Large intestine (tissue), 3 donors: ENCODE measurements around the gene CALN1. TPM values are rescaled to one million over a fixed set of nuclear protein-coding genes. Genes with fewer than 3 reads are reported as not detected.
"Not testable (repeated sequence)": the region's sequence is repeated elsewhere in the genome, so short reads cannot be mapped to it uniquely, and the experiment has no call there.

Experiments
- DNase-seq, 2 donors: peaks; one replicate each; pipeline versions ENCODE4 v3.0.0 to v3.0.0-alpha.2; 2013
- H3K27ac ChIP-seq: one replicate; pipeline ENCODE4 v1.5.1; 2013; ENCODE audit warnings: low read length
- H3K27me3 ChIP-seq: 2 replicates; pipeline ENCODE4 v1.6.1; 2013; ENCODE audit warnings: low read length; ENCODE audit not compliant: control insufficient read depth, insufficient read depth
- H3K36me3 ChIP-seq: 2 replicates; pipeline ENCODE4 v1.6.1; 2013; ENCODE audit warnings: low read length; ENCODE audit not compliant: control insufficient read depth, insufficient read depth
- H3K4me1 ChIP-seq: one replicate; pipeline ENCODE4 v1.6.1; 2013; ENCODE audit warnings: low read length; ENCODE audit not compliant: control insufficient read depth, insufficient read depth
- H3K4me3 ChIP-seq: one replicate; pipeline ENCODE4 v1.5.1; 2013; ENCODE audit warnings: low read length
- H3K9me3 ChIP-seq: one replicate; pipeline ENCODE4 v1.6.1; 2013; ENCODE audit warnings: mild to moderate bottlenecking, low read depth, low read length, moderate library complexity; ENCODE audit not compliant: control insufficient read depth
- WGBS: methylation state at CpG from one replicate; pipeline ENCODE4 v1.1.5; 2013; ENCODE audit warnings: low lambda C conversion rate; ENCODE audit not compliant: insufficient coverage; 5-methylcytosine and 5-hydroxymethylcytosine counted together
- polyA plus RNA-seq: library from polyadenylated mRNA; unstranded; fragments of 120-200 nt; gene quantifications from one replicate; pipeline ENCODE4 v1.2.1, GENCODE V29; 2013

Gene CALN1
- polyA plus RNA-seq, 1 donor: 0.09 TPM

- no peak for DNase-seq
- Histone ChIP-seq H3K36me3 (no peaks in the 10 kb centered on the region), H3K27ac (no peak overlapping the region), H3K27me3 (no peaks in the 10 kb centered on the region), H3K9me3 (no peaks in the 10 kb centered on the region), H3K4me3 (no peak overlapping the region), H3K4me1 (no peaks in the 10 kb centered on the region)
- WGBS: no CpG with 5 or more reads among the region's 4 CpGs
Observed at GRCh38 chr7:72362246-72362645, 49.9 kb downstream of the CALN1 start.

GRCh38 chr7:72345208-72345727, 66.9 kb downstream of the CALN1 start:
- H3K4me3 ChIP-seq: no peak overlapping the region
- H3K27ac ChIP-seq: no peak overlapping the region
- no peaks in the 10 kb centered on the region for H3K27me3 ChIP-seq
- WGBS: 60% methylated on average over 1 of the region's 1 CpG
- no peaks in the 10 kb centered on the region for H3K4me1 ChIP-seq
- H3K36me3 ChIP-seq: no peaks in the 10 kb centered on the region
- DNase-seq: no peak
- no peaks in the 10 kb centered on the region for H3K9me3 ChIP-seq

- Histone ChIP-seq H3K4me1 (no peaks in the 10 kb centered on the region), H3K27ac (no peak overlapping the region)
- WGBS: no CpG with 5 or more reads among the region's 3 CpGs
Observed at GRCh38 chr7:72343991-72344390, 68.1 kb downstream of the CALN1 start.

GRCh38 chr7:72343354-72343753, 68.8 kb downstream of the CALN1 start:
- not testable (repeated sequence) for H3K27me3 ChIP-seq, H3K36me3 ChIP-seq, H3K27ac ChIP-seq, H3K9me3 ChIP-seq, DNase-seq, H3K4me3 ChIP-seq, H3K4me1 ChIP-seq
- 80% methylated on average over 1 of the region's 3 CpGs for WGBS

More at GRCh38 chr7:72343991-72344390, 68.1 kb downstream of the CALN1 start:
- no peak for DNase-seq
- H3K27me3 ChIP-seq: no peaks in the 10 kb centered on the region
- no peak overlapping the region for H3K4me3 ChIP-seq
- no peaks in the 10 kb centered on the region for H3K36me3 ChIP-seq
- H3K9me3 ChIP-seq: no peaks in the 10 kb centered on the region

- WGBS: no CpG with 5 or more reads among the region's 44 CpGs
- Histone ChIP-seq H3K27ac (no peak overlapping the region), H3K4me3 (no peak overlapping the region)
Observed at GRCh38 chr7:72337390-72338167, 74.6 kb downstream of the CALN1 start.

GRCh38 chr7:72336632-72337389, 75.3 kb downstream of the CALN1 start:
- DNase-seq: no peak
- WGBS: no CpG with 5 or more reads among the region's 89 CpGs
- no peak overlapping the region for H3K27ac ChIP-seq

More at GRCh38 chr7:72337390-72338167, 74.6 kb downstream of the CALN1 start:
- H3K36me3 ChIP-seq: no peaks in the 10 kb centered on the region
- no peaks in the 10 kb centered on the region for H3K9me3 ChIP-seq
- peaks cover 43% of the 10 kb centered on the region for H3K27me3 ChIP-seq
- H3K4me1 ChIP-seq: no peaks in the 10 kb centered on the region
- no peak for DNase-seq

GRCh38 chr7:72336382-72336631, 75.8 kb downstream of the CALN1 start:
- no peak for DNase-seq
- WGBS: no CpG with 5 or more reads among the region's 21 CpGs
- no peaks in the 10 kb centered on the region for H3K36me3 ChIP-seq
- H3K4me1 ChIP-seq: no peaks in the 10 kb centered on the region
- H3K4me3 ChIP-seq: no peak overlapping the region
- peaks cover 43% of the 10 kb centered on the region for H3K27me3 ChIP-seq
- no peak overlapping the region for H3K27ac ChIP-seq
- H3K9me3 ChIP-seq: no peaks in the 10 kb centered on the region

More at GRCh38 chr7:72336632-72337389, 75.3 kb downstream of the CALN1 start:
- Histone ChIP-seq H3K4me3 (no peak overlapping the region), H3K36me3 (no peaks in the 10 kb centered on the region), H3K4me1 (no peaks in the 10 kb centered on the region), H3K9me3 (no peaks in the 10 kb centered on the region), H3K27me3 (peaks cover 43% of the 10 kb centered on the region)

- WGBS: no CpG with 5 or more reads among the region's 62 CpGs
- Histone ChIP-seq H3K4me1 (no peaks in the 10 kb centered on the region), H3K9me3 (no peaks in the 10 kb centered on the region), H3K27me3 (peaks cover 43% of the 10 kb centered on the region), H3K27ac (no peak overlapping the region), H3K36me3 (no peaks in the 10 kb centered on the region), H3K4me3 (no peak overlapping the region)
- DNase-seq: no peak
Observed at GRCh38 chr7:72335561-72336381, 76.4 kb downstream of the CALN1 start.

- DNase-seq: no peak
- Histone ChIP-seq H3K4me1 (no peaks in the 10 kb centered on the region), H3K27ac (no peak overlapping the region), H3K4me3 (no peak overlapping the region), H3K9me3 (no peaks in the 10 kb centered on the region), H3K27me3 (peaks cover 43% of the 10 kb centered on the region), H3K36me3 (no peaks in the 10 kb centered on the region)
- no CpG with 5 or more reads among the region's 5 CpGs for WGBS
Observed at GRCh38 chr7:72334698-72335097, 77.4 kb downstream of the CALN1 start.

- Histone ChIP-seq H3K27ac (no peak overlapping the region), H3K4me1 (no peaks in the 10 kb centered on the region), H3K27me3 (peaks cover 43% of the 10 kb centered on the region), H3K4me3 (no peak overlapping the region), H3K36me3 (no peaks in the 10 kb centered on the region), H3K9me3 (no peaks in the 10 kb centered on the region)
- WGBS: no CpG with 5 or more reads among the region's 6 CpGs
- DNase-seq: no peak
Observed at GRCh38 chr7:72334066-72334465, 78.1 kb downstream of the CALN1 start.
